ENCODE results near the gene AP1B1. TPM values are rescaled to one million over a fixed set of nuclear protein-coding genes. Genes with fewer than 3 reads are reported as not detected.

Gene AP1B1
- total and polyA plus RNA-seq, 2 of the 13 experiments (the other 11 are each of a cell fraction or from before 2014, with no cell fraction given): 26.6 to 29.7 TPM

- H3K4me3 ChIP-seq (replicated peaks in 1 of 3; ENCODE audit: insufficient read depth in 1 of 3, low read depth in 2 of 3, low read length in 3 of 3): no peak overlapping the region
- no peak for ATAC-seq
- H3K4me2 ChIP-seq (ENCODE audit: low read depth, low read length): no peak overlapping the region
- no peaks in the 10 kb centered on the region for H3K79me2 ChIP-seq (ENCODE audit: insufficient read depth, low read length)
- H2AFZ ChIP-seq (ENCODE audit: low read length): no peak overlapping the region
- WGBS (ENCODE audit: low lambda C conversion rate): 86% methylated on average over 4 of the region's 9 CpGs
- H3K27ac ChIP-seq (ENCODE audit: extremely low read length, insufficient read depth, low read length): no peak overlapping the region
- FAIRE-seq: no peak
- no peak for TF ChIP-seq SATB2 (CRISPR knock-in tag; IDR thresholded peaks at IDR 0.05)
- no peak for TF ChIP-seq CAMTA2 (CRISPR knock-in tag; IDR thresholded peaks at IDR 0.05; ENCODE audit: borderline replicate concordance)
- TF ChIP-seq HMG20A (CRISPR knock-in tag; IDR thresholded peaks at IDR 0.05; ENCODE audit: borderline replicate concordance): no peak
- TF ChIP-seq IRF2 (CRISPR knock-in tag; IDR thresholded peaks at IDR 0.05): no peak
- TF ChIP-seq IKZF1 (IDR thresholded peaks at IDR 0.05): no peak
- TF ChIP-seq PRDM4 (CRISPR knock-in tag; IDR thresholded peaks at IDR 0.05; ENCODE audit: borderline replicate concordance): no peak
- no peak for TF ChIP-seq BRCA1 (CRISPR knock-in tag; IDR thresholded peaks at IDR 0.05)
- no peak for TF ChIP-seq CSRNP1 (CRISPR knock-in tag; IDR thresholded peaks at IDR 0.05)
- TF ChIP-seq ATF3 (CRISPR knock-in tag; IDR thresholded peaks at IDR 0.05): no peak
- TF ChIP-seq ZBTB49 (CRISPR knock-in tag; IDR thresholded peaks at IDR 0.05; ENCODE audit: borderline replicate concordance): no peak
- no peak for TF ChIP-seq PHF21A (CRISPR knock-in tag; IDR thresholded peaks at IDR 0.05)
- no peak for TF ChIP-seq ZSCAN20 (CRISPR knock-in tag; IDR thresholded peaks at IDR 0.05; ENCODE audit: borderline replicate concordance)
- H3K36me3 ChIP-seq (replicated peaks in 1 of 2; ENCODE audit: control insufficient read depth in 1 of 2, insufficient read depth in 2 of 2, low read length in 2 of 2): peaks cover 24 to 75% of the 10 kb centered on the region in 2 experiments
- H3K9me3 ChIP-seq (ENCODE audit: low read length): no peaks in the 10 kb centered on the region
- no peak for DNase-seq (ENCODE audit: low spot score)
- ChIA-PET CTCF (ENCODE audit: low intra/inter-chr PET ratio, low total read pairs) (no interaction called here), POLR2A (no interaction called here)
- BruUV-seq (replicated peaks): no TSS peak
- no peak overlapping the region for H3K9ac ChIP-seq (ENCODE audit: insufficient read depth, low read depth, low read length)
- in situ Hi-C loops (cut with HindIII; ENCODE audit: extremely low pct_ligation_motif_present, low pct_unique_long_range_greater_than_20kb) (no loop called here), intact Hi-C loops (cut with micrococcal nuclease; ENCODE audit: unreplicated experiment) (no loop called here)
- no peaks in the 10 kb centered on the region for H3K4me1 ChIP-seq (ENCODE audit: insufficient read depth, low read length)
- no peaks in the 10 kb centered on the region for H3K27me3 ChIP-seq (ENCODE audit: control insufficient read depth in 1 of 2, insufficient read depth in 2 of 2, low read length in 2 of 2)
- H4K20me1 ChIP-seq (ENCODE audit: insufficient read depth, low read length): no peaks in the 10 kb centered on the region
Measured at GRCh38 chr22:29351891-29352290, 36.5 kb downstream of the AP1B1 start.

All from HepG2 (cell line).